AG08396 (cell line): ENCODE results near the gene DDIAS.
A peak's percentile ranks its signal among the peaks of the same experiment; 100 is the strongest.

ENCODE experiments used
- DNase-seq: peaks from one replicate; pipeline ENCODE4 v3.0.0; 2012; ENCODE audit warnings: low spot score, mixed read lengths

The DDIAS gene

GRCh38 chr11:82972103-82972502, 70.6 kb downstream of the DDIAS start:
- DNase-seq, result no peak

DNA sequence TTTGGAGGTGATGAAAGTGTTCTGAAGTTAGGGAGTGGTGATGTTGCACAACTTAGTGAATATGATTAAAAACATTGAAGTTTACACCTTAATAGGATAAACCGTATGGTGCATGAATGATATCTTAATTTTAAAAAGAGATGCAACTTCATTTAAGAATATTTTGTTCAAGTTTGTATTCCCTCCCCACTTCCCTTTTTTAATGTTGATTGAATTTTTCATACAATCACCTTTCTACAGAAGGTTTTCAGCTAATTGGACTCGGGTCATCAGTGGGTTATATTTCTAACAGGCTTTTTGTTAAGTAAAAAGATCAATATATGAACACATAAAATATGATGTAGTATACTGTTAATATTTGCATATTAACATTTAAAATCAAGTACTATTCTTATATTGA, 72.6 kb downstream of the DDIAS start:
- no peak for DNase-seq

DNA sequence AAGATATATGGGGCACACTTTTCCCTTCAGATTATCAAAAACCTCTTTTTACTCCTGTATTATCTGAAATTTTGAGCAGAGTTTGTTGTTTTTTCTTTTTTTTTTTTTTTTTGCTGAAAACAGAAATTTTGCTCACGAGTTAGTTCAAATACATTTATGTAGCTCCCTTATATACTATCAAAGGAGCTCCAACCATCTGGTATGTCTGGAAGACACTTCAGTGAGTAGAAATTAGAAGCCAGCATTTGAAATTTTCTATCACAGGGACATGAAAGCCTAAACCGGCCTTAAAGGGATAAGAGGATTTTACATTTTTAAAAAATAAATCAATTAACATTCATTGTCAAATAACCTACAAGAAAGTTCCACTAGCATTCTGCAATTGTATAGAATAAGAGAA, 73.3 kb downstream of the DDIAS start:
- no peak for DNase-seq

GRCh38 chr11:82975882-82976281, 74.3 kb downstream of the DDIAS start:
- DNase-seq, result no peak

GRCh38 chr11:82976786-82977185, 75.2 kb downstream of the DDIAS start:
- no peak for DNase-seq

DNA sequence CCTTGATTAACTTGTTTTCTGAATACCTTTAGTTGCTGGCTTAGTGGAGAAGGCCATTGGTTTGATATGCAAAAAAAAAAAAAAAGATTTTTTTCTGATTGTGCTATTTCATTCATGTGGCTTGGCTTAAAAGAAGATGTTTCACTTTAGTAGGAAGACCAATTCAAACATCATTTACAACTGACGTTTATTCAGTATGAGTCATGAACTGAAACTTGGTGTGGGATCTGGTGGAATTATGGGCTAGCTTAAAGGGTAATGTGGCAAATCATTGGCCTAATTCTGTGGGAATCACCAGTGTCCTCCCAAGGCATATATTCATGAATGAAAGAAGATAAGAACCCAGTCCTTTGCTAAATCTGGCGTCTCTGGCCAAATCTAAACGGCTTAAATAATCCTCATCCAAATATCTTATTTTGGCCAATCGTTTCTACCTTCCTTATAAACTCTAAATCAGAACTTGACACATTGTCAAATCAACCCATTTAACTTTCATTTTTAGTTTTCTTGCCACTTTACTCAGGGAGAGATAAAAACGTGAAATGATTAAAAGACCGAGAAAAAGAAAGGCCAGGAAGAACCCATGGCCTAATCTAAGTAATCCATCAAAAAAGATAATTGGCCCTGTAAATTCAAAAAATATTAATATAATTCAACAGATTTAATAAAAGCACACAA, 77.0 kb downstream of the DDIAS start:
- DNase-seq, result peak; percentile 63

DNA sequence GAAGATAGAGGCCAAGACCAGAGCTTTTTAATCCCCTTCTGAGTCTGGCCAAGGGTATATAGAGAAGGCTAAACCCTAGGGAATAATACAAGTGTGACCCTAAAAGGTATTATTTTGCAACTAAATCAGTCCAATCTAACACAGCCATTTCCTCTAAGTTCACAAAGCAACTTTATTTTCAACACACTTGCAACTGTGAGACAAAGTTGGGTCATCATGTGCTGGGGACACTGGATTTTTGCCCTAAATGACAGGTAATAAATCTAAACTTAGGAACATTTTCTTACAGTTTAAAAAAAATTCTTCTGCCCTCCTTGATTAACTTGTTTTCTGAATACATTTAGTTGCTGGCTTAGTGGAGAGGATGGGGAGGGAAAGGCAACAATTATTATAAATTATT, 78.3 kb downstream of the DDIAS start:
- no peak for DNase-seq

GRCh38 chr11:82980292-82980691, 78.8 kb downstream of the DDIAS start:
- peak; percentile 63 for DNase-seq

DNA sequence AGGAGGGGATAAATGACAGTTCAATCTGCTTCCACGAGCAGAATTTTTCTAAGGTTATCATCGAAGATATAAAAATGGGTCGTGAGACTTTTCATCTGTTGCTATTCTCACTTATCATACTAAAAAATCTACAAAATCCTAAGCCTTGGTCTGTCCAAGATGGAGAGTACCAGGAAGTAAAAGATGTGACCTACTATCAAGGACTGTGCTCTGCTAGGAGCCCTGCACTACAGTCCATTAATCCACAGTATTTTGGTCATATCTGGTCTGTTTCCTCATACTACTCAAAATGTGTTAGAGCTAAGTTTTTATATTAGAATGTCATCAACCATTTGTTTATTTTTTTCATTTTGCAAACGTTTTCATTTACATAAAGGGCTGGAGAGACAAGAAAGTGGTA, 79.4 kb downstream of the DDIAS start:
- no peak for DNase-seq

DNA sequence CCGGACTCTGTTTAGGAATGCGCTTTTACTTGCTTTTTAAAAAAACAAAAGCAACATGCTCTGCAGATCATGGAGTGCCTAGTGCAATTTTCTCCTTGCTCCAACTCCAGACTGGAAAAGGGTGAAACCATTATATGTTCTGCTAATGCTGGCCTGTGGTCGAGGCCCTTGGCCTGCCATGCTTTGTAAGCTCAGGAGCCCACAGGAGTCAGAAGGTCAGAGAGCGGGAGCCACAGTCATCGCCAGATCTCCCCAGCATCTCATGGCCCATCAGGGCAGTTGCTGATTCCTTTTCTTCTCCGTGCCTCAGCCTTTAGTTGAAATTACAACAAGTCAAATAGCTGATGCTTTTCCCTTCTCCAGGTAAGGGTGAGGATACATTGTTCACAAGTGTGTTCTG, 80.3 kb downstream of the DDIAS start:
- no peak for DNase-seq
